H4 (cell line): ENCODE data around the gene CRCP. TPM values are rescaled to one million over a fixed set of nuclear protein-coding genes. Genes with fewer than 3 reads are reported as not detected.
"Not testable (repeated sequence)": the region's sequence is repeated elsewhere in the genome, so short reads cannot be mapped to it uniquely, and the experiment has no call there.

ENCODE experiments used
- DNase-seq: peaks from one replicate; pipeline ENCODE4 v3.0.0-alpha.2; 2015; ENCODE audit warnings: low spot score
- total RNA-seq: library from RNA; depleted of rRNA; stranded (reverse); fragments of >200 nt; shearing (Covaris generic); gene quantifications from 2 replicates; pipeline ENCODE4 v1.2.3, GENCODE V29; 2014

CRCP gene
- total RNA-seq, 1 experiment from 2014 or later: 74.7 TPM

DNA sequence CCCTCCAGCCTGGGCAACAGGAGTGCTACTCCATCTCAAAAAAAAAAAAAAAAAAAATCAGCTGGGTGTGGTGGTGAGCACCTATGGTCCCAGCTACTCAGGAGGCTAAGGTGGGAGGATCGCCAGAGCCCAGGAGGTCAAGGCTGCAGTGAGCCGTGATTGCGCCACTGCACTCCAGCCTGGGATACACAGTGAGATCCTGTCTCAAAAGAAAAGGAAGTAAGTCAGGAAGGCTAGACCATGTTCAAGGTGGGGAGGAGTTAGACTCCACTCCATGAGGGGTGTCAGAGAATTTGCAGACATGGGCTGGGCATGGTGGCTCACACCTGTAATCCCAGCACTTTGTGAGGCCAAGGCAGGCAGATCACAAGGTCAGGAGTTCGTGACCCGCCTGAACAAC is 6.2 kb upstream of the CRCP start:
- DNase-seq: not testable (repeated sequence)

DNA sequence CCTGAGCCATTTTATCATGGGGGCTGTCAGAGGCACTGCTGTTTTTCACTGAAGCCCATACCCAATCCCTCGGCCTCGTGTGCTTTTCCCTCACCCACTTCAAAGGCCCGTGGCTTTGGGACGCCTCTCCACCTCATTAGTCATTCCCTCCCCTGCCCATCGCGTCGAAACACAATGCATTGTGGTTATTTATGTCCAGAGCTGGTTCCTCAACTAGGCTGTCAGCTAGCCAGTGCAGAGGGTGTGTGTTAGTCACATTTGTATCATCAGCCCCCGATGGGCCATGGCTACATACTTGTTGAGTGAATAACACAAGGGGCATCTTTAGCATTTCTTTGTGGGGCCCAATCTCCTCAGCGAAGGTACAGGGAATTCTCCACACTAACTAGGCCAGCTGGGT is 3.8 kb upstream of the CRCP start:
- DNase-seq: peak; percentile 69

DNA sequence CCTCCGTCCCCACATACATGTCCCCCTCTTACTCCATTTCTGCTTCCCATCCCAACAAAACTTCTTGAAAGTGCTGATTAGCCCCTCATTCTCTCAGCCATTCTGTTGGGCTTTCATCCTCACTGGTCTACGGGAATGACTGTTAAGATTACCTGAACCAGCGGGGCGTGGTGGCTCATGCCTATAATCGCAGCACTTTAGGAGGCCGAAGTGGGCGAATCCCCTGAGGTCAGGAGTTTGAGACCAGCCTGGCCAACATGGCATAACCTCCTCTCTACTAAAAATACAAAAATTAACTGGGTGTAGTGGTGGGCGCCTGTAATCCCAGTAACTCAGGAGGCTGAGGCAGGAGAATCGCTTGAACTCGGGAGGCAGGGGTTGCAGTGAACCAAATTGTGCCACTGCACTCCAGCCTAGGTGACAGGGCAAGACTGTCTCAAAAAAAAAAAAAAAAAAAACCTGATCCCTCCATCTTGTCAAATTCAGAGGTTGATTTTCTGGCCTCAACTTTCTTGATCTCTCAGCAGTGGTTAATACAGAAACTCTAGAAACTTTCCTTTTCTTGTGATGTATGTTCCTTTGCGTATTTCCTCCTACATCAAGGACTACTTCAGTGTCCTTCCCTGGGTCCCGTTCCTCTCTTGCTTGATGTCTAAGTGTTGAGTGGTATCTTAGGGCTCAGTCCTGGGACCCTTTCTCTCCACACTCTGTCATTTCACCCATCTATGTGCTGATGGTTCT is 2.2 kb downstream of the CRCP start:
- not testable (repeated sequence) for DNase-seq

DNA sequence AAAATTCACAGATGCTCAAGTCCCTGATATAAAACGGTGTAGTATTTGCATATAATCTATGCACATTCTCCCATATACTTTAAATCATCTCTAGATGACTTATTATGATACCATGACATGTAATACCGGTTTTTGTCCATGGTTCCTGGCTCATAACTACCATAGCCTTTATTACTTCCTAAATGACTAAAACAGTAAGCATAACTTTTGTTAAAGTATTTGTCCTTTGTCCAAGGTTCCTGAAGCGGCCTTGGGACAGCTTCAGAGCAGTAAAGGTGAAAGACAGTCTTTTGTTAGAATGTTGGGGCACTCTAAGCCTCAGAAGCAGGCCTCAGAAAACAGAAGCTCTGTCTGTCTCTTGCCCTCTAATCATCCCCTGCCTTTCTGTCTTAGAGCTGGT is 4.0 kb downstream of the CRCP start:
- no peak for DNase-seq

DNA sequence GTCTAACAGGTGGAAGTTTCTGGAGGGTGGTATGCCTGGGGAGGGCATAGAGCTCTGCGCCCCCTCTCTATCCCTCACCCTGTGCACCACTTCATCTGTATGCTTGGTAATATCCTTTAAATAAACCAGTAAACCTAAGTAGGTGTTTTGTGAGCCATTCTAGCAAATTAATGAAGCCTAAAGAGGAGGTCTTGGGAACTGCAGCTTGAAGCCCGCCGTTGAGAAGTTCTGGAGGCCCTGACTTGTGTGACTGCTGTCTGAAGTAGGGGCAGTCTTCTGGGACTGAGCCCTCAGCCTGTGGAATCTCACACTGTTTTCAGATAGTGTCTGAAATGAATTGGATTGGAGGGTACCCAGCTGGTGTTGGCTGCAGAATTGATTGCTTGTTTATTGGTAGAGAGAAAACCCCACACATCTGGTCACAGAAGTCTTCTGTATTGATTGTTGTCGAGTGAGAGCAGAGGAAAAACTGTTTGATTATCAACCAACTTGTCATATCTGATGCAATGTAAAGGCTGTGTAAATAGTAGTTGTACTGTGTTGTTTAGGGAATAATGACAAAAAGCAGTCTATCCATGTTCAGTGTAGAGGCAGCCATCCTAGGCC is 4.7 kb downstream of the CRCP start:
- DNase-seq: no peak

DNA sequence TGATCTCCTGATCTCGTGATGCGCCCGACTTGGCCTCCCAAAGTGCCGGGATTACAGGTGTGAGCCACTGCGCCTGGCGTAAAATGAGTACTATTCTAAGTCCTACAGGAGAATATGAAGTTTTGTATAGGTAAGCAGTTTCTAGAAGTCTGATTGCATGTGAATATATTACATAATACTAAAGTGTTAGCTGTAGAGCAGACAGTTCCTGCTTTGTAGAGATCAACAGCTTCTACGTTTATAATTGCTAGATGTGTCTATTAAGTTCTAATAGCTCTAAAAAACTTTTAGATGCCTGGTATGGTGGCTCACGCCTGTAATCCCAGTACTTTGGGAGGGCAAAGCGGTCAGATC is 8.5 kb downstream of the CRCP start:
- DNase-seq: no peak

DNA sequence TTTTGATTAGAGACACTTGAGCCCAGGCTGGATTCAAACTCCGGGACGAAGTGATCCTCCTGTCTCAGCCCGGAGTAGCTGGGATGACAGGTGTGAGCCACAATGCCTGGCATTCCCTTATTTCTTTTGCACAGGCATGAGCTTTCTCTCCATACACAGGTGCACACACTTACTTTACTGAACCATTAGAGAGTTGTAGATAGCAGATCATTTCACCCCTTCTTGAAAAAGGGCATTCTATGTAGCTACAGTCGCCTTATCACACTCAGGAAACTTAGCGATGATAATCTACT is 9.9 kb downstream of the CRCP start:
- not testable (repeated sequence) for DNase-seq

DNA sequence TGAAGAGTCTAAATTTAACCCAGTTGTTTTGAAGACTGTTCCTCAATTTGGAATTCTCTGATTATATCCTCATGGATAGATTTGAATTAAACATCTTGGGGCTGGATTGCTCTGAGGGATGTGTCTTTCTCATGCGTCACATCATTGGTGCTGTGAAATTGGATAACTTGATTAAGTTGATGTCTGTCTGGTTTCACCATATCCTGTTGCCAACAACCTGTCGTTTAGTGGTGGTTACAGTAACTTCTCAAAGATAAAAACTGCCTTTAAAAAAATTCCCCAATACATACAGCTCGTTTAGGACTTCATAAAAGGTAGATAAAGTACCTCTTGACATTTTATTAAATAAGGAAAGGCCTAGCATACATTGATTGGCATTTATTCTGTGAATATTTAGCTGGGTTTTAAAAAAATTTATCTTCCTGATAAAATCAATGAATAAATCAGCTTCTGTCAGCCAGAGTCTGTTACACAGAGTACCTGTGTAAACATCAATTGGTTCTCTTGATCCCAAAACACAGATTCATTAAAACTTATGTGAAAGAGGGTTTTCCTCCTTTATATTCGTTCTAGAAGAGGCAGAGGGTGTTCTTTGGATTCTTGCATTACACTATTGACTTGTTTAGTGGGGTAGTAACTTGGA is 10.5 kb downstream of the CRCP start:
- no peak for DNase-seq

DNA sequence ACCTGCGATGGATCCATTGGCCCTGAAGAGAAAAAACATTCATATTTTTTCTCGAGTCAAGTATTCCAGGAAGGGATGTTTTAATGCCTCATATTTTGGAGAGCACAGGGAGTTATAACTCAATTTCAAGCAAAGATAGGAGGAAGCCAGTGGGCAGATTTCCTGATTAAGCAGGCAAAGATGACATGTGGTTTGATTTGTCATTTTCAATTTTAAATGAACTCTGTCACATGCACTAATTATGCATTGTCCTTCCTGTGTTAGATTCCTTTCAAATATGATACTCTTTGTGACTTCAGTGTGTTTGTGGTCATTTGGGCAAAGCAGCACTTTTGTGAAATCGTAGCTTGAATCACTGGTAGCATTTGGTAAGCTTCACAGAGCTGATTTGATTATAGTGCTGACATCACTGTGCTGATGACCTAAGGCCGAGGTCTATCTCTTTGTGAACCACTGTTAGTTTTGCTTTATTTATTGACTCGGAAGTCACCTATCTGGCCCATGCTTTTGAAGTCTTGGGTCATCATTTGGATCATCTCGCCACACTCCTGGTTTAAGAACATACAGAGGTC is 11.2 kb downstream of the CRCP start:
- not testable (repeated sequence) for DNase-seq

DNA sequence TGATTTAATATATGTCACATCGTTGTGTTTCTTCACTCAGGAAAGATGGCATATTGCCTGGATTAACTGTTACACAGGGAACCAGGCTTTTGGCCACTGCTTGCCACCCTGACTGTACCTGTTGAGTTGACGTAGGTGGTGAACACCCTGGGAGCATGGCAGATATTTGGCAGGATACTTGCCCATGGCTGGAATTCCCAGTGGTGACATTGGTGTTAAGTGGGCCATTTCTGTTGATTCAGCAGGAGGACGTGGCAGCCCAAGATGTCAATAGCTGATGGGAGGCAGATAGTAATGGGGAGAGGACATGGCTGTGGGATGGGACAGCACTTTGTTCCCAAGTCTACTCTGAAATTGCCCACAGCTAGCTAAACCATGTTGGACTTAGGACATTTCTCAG is 12.5 kb downstream of the CRCP start:
- not testable (repeated sequence) for DNase-seq

DNA sequence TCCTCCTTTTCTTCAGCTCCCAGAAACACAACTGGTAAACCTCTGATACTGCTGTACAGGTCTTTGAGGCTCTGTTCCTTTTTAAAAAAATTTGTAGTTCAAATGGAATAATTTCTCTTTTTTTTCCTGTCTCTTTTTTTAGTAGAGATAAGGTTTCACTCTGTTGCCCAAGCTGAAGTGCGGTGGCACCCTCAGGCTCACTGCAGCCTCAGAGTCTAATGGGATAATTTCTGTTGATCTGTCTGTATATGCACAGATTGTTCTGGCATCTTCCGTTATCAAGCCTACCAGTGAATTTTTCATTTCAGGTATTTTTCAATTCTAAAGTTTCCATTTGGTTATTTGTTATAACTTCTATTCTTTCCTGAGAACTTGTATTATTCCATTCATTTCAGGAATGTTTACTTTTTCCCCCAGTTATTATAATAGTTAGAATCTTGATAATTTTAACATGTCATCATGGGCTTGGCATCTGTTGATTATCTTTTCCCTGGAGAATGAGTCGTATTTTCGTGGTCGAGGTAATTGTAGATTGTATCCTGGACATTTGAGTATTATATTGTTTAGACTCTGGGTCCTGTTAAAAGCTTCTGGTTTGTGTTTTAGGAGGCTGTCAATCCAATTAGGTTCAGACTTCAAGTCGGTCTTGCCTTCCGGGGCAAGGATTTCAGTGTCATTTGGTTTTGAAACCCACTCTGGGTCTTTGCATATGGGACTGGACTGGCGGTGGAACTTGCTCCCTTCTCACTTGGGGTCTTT is 24.5 kb downstream of the CRCP start:
- DNase-seq: peak; percentile 43

DNA sequence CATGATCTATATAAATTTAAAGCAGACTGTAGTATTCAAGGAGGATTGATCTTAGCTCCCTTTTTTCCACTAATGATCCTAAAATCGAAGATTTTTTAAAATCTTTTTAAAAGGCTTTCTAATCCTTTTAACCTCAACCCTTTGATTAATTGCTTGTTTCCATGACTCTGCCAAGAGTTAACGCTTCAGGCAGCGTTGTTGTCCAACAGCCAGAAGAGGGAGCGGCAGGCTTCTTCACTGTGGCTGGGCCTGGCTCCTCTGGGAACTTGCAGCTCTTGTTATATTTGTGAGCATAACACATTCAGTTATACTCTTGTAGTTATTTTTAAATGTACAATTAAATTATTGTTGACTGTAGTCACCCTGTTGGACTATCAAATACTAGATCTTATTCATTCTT is 26.3 kb downstream of the CRCP start:
- DNase-seq: peak; percentile 80

DNA sequence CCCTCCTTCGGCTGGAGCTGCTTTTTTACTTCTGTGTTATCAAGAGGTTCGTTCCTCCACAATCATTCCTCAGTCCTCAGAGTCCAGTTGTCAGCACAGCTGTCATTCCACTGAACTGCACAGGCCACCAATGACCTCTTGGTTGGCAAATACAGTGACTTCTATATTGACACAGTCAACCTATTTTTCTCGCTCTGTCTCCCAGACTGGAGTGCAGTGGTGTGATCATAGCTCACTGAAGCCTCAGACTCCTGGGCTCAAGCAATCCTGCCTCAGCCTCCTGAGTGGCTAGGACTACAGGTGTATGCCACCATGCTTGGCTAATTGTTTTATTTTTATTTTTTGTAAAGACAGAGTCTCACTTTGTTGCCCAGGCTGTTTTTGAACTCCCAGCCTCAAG is 27.7 kb downstream of the CRCP start:
- DNase-seq: no peak

DNA sequence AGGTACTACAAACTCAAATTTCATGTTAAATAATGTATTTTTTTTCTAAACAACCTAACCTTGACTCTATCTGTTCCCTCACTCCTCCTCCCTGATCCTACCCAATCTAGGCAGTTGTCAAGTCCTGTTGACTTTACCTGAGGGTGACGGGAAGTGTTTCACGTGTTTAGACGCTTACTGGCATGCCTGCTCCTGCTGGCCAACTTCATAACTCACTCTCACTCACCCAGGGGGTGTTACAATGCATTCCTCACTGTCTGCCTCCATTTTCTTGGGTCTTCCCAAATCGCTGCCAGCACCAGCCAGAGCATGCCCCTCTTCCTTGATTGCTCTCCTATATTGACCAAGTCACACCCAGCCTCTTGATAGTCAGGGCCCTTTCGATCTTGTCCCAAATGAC is 28.3 kb downstream of the CRCP start:
- DNase-seq: no peak

DNA sequence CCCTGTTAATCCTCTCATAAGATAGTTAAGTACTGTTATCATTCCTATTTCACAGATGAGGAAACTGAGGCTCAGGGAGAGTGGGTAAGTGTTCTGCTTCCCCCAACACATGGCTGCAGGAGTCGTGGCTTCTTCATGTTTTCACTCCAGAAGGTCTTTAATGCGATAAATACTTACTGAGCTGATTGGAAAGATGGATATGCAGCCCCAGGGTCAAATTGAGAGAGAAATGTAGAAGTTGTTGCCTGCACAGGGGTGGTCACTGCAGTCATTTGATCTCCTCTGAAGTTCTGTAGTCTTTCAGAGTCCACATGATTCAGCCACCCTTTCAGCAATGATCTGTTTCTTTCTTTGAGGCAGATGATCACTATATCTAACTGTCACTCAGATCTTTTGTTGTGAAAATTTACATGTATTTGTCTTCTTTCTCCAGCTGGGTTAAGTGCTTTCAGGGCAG is 29.3 kb downstream of the CRCP start:
- no peak for DNase-seq

DNA sequence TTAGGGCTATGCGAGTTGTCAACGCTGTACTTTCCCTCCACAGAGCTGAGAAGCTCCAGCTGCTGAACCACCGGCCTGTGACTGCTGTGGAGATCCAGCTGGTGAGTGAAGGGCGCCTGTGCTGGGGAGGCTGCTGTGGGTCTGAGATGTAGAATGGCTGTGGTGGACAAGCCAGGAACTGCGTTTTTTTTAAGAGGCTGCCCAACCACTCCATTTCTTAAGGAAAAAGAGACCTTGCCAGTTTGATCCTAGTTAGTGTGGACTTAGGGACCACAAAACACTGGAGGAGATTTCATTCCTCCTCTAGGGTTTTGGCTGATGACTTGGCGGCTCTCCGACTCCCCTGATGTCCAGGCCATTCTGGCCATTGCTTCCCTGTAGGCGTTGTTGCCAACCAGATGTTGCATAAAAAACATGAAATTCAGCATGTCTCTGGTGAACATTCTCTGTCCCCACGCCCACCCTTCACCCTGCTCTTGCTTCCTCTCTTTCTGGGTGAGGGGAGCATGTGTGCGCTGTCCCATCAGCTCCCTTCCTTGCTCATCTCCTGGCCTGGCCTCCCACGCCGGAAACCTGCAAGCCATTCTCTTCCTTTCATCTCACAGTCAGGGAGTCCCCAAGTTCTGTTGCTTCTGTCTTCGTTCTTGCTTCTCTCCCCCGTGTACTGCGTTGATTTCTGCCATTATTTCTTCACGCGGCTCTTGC is 30.9 kb downstream of the CRCP start:
- peak; percentile 37 for DNase-seq

DNA sequence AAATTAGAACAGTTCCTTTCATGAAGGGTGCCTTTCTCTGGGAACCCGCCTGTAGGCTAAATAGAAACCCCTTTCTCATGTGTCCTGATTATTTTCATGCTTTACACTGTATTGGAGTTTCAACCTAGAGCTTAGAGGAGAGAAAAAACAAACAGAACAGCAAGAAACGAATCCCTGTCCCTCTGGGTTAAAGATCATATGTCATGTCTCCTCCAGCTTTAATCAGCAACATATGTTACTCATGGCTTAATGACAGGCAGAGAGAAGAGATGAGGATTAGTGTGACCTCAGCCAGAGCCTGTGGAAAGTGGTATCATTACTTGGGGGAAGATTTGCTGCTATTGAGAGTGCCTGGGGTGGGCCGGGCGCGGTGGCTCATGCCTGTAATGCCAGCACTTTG is 32.1 kb downstream of the CRCP start:
- DNase-seq: peak; percentile 59

DNA sequence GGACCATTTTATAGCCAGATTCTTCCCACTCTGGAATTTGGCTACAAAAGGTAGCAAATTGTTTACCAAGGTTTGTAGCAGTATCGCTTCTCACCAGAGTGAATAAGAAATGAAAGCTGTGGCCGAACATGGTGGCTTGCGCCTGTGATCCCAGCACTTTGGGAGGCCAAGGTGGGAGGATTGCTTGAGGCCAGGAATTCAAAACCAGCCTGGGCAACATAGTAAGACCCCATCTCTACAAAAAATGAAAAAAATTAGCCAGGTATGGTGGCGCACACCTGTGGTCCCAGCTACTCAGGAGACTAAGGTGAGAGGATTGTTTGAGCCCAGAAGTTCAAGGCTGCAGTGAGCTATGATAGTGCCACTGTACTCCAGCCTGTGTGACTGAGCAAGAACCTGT is 33.0 kb downstream of the CRCP start:
- DNase-seq: not testable (repeated sequence)

DNA sequence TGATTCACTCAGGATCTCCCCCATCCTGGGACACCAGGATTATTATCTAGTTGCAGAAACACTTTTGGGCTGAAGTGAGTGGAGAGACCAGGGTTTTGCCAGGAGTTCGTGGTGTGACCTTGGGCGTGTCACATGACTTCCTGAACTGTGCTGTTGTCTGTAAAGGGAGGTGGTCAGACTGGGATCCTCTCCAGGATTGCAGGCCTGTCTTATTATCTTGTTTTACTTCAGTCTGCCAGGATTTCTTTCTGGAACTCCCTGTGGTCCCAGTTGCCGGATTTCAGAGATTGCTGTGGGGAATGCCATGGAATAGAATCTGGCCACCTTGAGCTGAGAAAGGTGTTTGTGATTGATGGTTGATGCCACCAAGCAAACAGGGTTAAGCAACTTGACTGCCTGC is 35.8 kb downstream of the CRCP start:
- DNase-seq: peak; percentile 70

DNA sequence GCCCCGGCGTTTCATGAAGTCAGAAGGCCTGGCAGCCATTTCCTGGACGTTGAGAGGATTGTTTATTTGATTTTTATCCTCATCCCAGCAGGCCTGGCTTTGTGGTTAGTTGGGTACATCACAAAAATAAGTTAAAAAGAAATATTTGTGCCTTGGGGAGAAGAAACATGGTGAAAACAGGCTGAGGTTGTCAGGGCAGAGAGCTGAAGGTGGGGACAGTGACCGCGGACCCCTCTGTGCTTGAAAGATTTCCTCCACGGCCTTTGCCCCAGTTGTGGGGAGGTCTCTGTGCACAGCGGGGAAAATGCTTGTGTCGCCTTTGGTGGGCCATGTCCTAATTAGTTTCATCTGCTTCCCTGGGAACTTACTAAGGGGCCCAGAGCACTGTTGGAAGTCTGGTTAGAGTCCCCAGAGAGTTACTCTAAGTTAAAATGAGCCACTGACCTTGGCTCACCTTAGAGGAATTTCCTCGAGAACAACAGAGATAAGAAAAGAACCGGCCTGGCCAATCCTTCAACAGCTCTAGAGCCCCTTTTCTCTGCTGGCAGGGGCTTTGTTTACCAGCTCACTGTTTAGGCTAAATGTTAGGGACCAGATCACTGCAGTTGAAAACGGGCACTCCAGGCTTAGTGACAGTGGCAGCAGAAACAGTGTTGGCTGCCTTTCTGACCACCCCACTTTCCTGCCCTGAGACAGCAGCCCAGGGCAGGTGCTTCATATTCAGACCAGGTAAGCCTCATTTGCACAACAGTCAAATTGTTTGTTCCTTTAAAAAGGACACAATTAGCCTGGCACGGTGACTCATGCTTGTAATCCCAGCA is 37.9 kb downstream of the CRCP start:
- peak; percentile 95 for DNase-seq

DNA sequence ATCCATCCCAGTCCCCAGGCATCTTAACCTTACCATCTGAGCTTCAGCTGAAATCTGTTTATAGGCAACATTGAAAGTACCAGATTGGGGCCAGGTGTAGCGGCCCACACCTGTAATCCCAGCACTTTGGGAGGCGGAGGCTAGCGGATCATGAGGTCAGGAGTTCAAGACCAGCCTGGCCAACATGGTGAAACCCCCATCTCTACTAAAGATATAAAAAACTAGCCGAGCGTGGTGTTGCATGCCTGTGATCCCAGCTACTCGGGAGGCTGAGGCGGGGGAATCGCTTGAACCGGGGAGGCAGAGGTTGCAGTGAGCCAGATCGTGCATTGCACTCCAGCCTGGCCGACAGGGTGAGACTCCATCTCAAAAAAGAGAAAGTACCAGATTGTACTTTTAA is 39.0 kb downstream of the CRCP start:
- no peak for DNase-seq
